Measurements from ENCODE around the gene MAP4.

MAP4 gene

DNA sequence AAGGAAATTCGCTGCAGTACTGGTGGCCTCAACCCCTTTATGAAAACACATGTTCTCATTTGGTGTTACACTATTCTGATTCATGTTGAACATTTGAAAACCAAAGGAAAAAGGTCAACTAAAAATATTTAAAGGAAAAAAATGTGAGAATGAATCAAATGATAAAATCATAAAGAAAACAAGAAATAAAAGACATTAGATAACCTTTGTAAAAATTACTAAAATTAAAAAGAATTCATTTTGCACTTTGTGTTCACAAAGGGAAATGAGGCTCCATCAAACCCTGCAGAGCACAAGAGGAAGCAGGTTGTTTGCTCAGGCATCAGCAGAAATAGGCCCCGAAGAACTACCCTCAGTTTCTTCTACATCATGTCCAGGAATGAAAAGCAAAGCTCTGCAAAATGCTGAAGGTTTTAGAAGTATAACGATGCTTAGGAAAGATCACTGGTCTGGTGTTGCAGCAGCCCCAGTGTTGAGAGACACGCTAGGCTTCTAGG lies 41.2 kb downstream of the MAP4 start:
- TF ChIP-seq ZFP30 (CRISPR knock-in tag; IDR thresholded peaks at IDR 0.05) (no peak), ZC3H10 (CRISPR knock-in tag; IDR thresholded peaks at IDR 0.05) (no peak), ISL1 (CRISPR knock-in tag; IDR thresholded peaks at IDR 0.05) (no peak), ZNF565 (CRISPR knock-in tag; conservative IDR thresholded peaks at IDR 0.05; ENCODE audit: low read depth) (no peak), GLIS3 (CRISPR knock-in tag; IDR thresholded peaks at IDR 0.05) (no peak), ZNF70 (CRISPR knock-in tag; IDR thresholded peaks at IDR 0.05) (no peak), RARB (CRISPR knock-in tag; IDR thresholded peaks at IDR 0.05) (no peak)
- ATAC-seq = no peak

DNA sequence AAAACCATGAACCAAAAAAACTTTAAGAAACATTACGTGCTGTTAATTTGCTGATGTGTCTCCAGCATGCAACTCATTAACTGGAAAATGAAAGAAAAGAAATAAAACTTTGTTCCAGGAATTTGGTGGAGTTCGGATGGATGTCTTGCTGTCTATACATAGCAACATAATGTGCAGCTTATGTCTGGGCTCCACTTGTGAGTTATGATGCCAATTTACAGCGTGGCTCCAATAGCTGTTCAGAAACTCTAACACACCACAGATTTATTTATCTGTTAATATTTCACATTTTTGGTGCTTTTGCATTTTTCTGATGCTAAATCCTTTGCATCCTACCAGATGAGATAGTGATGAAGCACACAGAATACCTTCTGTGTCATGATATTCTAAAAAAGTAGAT lies 45.1 kb downstream of the MAP4 start:
- ATAC-seq = no peak
- TF ChIP-seq ESRRG (CRISPR knock-in tag; IDR thresholded peaks at IDR 0.05) (no peak), OSR1 (CRISPR knock-in tag; IDR thresholded peaks at IDR 0.05) (no peak), SNAI2 (CRISPR knock-in tag; IDR thresholded peaks at IDR 0.05) (no peak), POU6F1 (CRISPR knock-in tag; IDR thresholded peaks at IDR 0.05; ENCODE audit: borderline replicate concordance, low read depth) (no peak), ZFP30 (CRISPR knock-in tag; IDR thresholded peaks at IDR 0.05) (no peak), CSRNP3 (CRISPR knock-in tag; IDR thresholded peaks at IDR 0.05) (no peak), CSDC2 (CRISPR knock-in tag; IDR thresholded peaks at IDR 0.05) (no peak), ZNF565 (CRISPR knock-in tag; conservative IDR thresholded peaks at IDR 0.05; ENCODE audit: low read depth) (no peak), RARB (CRISPR knock-in tag; IDR thresholded peaks at IDR 0.05) (no peak), ZFP3 (CRISPR knock-in tag; IDR thresholded peaks at IDR 0.05) (no peak), ARNTL (CRISPR knock-in tag; IDR thresholded peaks at IDR 0.05; ENCODE audit: borderline replicate concordance, low read depth) (no peak), BACH2 (CRISPR knock-in tag; IDR thresholded peaks at IDR 0.05; ENCODE audit: borderline replicate concordance) (no peak), PPARA (CRISPR knock-in tag; IDR thresholded peaks at IDR 0.05; ENCODE audit: borderline replicate concordance) (no peak), ZNF70 (CRISPR knock-in tag; IDR thresholded peaks at IDR 0.05) (no peak), GLIS3 (CRISPR knock-in tag; IDR thresholded peaks at IDR 0.05) (no peak), ZNF8 (CRISPR knock-in tag; IDR thresholded peaks at IDR 0.05) (no peak), ZC3H10 (CRISPR knock-in tag; IDR thresholded peaks at IDR 0.05) (no peak)
- TF ChIP-seq, protein P1, sequence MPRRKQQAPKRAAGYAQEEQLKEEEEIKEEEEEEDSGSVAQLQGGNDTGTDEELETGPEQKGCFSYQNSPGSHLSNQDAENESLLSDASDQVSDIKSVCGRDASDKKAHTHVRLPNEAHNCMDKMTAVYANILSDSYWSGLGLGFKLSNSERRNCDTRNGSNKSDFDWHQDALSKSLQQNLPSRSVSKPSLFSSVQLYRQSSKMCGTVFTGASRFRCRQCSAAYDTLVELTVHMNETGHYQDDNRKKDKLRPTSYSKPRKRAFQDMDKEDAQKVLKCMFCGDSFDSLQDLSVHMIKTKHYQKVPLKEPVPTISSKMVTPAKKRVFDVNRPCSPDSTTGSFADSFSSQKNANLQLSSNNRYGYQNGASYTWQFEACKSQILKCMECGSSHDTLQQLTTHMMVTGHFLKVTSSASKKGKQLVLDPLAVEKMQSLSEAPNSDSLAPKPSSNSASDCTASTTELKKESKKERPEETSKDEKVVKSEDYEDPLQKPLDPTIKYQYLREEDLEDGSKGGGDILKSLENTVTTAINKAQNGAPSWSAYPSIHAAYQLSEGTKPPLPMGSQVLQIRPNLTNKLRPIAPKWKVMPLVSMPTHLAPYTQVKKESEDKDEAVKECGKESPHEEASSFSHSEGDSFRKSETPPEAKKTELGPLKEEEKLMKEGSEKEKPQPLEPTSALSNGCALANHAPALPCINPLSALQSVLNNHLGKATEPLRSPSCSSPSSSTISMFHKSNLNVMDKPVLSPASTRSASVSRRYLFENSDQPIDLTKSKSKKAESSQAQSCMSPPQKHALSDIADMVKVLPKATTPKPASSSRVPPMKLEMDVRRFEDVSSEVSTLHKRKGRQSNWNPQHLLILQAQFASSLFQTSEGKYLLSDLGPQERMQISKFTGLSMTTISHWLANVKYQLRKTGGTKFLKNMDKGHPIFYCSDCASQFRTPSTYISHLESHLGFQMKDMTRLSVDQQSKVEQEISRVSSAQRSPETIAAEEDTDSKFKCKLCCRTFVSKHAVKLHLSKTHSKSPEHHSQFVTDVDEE (CRISPR knock-in tag; IDR thresholded peaks at IDR 0.05) = no peak

DNA sequence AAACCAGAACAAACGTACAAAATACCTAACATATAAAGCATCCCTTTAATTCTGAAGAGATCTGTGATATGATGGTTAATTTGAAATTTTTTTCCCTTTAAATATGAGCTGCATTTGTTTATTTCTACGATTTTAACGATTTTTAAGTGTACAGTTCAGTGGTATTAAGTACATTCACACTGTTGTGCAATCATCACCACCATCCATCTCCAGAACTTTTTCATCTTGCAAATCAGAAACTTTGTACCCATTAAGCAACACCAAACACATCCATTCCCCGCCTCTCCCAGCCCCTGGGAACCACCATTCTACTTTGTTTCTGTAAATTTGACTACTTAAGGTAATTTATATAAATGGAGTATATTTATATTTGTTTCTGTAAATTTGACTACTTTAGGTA lies 51.5 kb downstream of the MAP4 start:
- TF ChIP-seq GLIS3 (CRISPR knock-in tag; IDR thresholded peaks at IDR 0.05) = no peak
- no peak for TF ChIP-seq ZC3H10 (CRISPR knock-in tag; IDR thresholded peaks at IDR 0.05)
- TF ChIP-seq, protein P2, sequence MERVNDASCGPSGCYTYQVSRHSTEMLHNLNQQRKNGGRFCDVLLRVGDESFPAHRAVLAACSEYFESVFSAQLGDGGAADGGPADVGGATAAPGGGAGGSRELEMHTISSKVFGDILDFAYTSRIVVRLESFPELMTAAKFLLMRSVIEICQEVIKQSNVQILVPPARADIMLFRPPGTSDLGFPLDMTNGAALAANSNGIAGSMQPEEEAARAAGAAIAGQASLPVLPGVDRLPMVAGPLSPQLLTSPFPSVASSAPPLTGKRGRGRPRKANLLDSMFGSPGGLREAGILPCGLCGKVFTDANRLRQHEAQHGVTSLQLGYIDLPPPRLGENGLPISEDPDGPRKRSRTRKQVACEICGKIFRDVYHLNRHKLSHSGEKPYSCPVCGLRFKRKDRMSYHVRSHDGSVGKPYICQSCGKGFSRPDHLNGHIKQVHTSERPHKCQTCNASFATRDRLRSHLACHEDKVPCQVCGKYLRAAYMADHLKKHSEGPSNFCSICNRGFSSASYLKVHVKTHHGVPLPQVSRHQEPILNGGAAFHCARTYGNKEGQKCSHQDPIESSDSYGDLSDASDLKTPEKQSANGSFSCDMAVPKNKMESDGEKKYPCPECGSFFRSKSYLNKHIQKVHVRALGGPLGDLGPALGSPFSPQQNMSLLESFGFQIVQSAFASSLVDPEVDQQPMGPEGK (CRISPR knock-in tag; IDR thresholded peaks at IDR 0.05; ENCODE audit: borderline replicate concordance) = no peak
- no peak for TF ChIP-seq RARB (CRISPR knock-in tag; IDR thresholded peaks at IDR 0.05)
- no peak for TF ChIP-seq SNAI2 (CRISPR knock-in tag; IDR thresholded peaks at IDR 0.05)
- no peak for TF ChIP-seq ISL1 (CRISPR knock-in tag; IDR thresholded peaks at IDR 0.05)
- TF ChIP-seq ZNF565 (CRISPR knock-in tag; conservative IDR thresholded peaks at IDR 0.05; ENCODE audit: low read depth) = no peak
- TF ChIP-seq POU6F1 (CRISPR knock-in tag; IDR thresholded peaks at IDR 0.05; ENCODE audit: borderline replicate concordance, low read depth) = no peak
- no peak for TF ChIP-seq ESRRG (CRISPR knock-in tag; IDR thresholded peaks at IDR 0.05)
- no peak for TF ChIP-seq ZFP3 (CRISPR knock-in tag; IDR thresholded peaks at IDR 0.05)
- TF ChIP-seq TOX (CRISPR knock-in tag; IDR thresholded peaks at IDR 0.05; ENCODE audit: borderline replicate concordance) = no peak
- TF ChIP-seq, protein P3, sequence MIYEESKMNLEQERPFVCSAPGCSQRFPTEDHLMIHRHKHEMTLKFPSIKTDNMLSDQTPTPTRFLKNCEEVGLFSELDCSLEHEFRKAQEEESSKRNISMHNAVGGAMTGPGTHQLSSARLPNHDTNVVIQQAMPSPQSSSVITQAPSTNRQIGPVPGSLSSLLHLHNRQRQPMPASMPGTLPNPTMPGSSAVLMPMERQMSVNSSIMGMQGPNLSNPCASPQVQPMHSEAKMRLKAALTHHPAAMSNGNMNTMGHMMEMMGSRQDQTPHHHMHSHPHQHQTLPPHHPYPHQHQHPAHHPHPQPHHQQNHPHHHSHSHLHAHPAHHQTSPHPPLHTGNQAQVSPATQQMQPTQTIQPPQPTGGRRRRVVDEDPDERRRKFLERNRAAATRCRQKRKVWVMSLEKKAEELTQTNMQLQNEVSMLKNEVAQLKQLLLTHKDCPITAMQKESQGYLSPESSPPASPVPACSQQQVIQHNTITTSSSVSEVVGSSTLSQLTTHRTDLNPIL (CRISPR knock-in tag; IDR thresholded peaks at IDR 0.05; ENCODE audit: low read depth) = no peak
- no peak for TF ChIP-seq ZFP30 (CRISPR knock-in tag; IDR thresholded peaks at IDR 0.05)
- no peak for TF ChIP-seq ARNTL (CRISPR knock-in tag; IDR thresholded peaks at IDR 0.05; ENCODE audit: borderline replicate concordance, low read depth)
- no peak for TF ChIP-seq BACH2 (CRISPR knock-in tag; IDR thresholded peaks at IDR 0.05; ENCODE audit: borderline replicate concordance)
- ATAC-seq = no peak
